ENCODE results near the gene TMPRSS7.

Gene TMPRSS7

DNA sequence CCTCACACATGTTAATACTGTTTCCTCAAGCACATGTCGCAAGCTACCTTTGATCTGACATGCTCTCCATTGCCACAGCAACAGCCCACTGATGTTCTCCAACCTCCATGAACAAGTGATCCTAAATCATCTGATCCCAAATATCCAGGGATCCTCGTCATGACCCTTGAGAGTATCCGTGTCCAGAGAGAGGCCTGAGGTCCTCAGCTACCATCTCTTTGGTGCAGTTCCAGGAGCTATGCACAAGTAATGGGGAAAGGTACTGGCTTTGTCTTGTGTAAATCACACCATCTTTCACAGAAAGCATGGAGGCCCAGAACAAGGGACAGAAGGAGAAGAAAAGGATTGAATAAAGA is 96.1 kb downstream of the TMPRSS7 start:
- DNase-seq: no peak
